ENCODE data around the gene METTL5. TPM values are rescaled to one million over a fixed set of nuclear protein-coding genes. Genes with fewer than 3 reads are reported as not detected.

METTL5 gene
- total and polyA plus RNA-seq, 9 of the 15 experiments (the other 6 are each of a cell fraction or from before 2014, with no cell fraction given): 149 to 471 (median 224) TPM

DNA sequence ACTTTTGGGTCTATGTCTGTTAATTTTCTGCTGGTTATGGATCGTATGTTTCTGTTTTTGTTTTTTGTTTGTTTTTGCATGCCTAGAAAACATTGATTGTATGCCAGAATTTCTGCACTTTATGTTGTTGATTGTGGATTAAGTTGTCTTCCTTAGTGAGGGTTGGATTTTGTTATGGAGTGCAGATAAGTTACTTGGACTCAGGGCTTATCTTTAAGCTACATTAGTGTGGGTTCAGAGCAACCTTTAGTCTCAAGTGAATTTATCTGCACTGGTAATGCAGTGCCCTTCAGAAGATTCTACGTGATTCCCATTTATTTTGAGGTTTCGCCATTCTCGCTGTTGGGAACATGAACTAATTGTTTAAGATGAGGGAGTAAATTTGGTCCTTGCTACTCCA lies 35.4 kb upstream of the METTL5 start (continued):
- TF ChIP-seq ZNF280B (CRISPR knock-in tag; IDR thresholded peaks at IDR 0.05) (no peak), ZNF507 (tag; conservative IDR thresholded peaks at IDR 0.05) (no peak), ZNF282 (CRISPR knock-in tag; IDR thresholded peaks at IDR 0.05) (no peak), HES1 (IDR thresholded peaks at IDR 0.05; ENCODE audit: low read depth) (no peak), FOXP1 (CRISPR knock-in tag; IDR thresholded peaks at IDR 0.05) (no peak), CBX3 (IDR thresholded peaks at IDR 0.05; ENCODE audit: borderline replicate concordance in 1 of 2, low read length in 2 of 2) (no peak), MLX (CRISPR knock-in tag; conservative IDR thresholded peaks at IDR 0.05) (no peak), SOX6 (IDR thresholded peaks at IDR 0.05) (no peak), FUS (optimal IDR thresholded peaks at IDR 0.05; ENCODE audit: low read depth, low read length) (no peak), WHSC1 (IDR thresholded peaks at IDR 0.05; ENCODE audit: low read length) (no peak), PHB (CRISPR knock-in tag; IDR thresholded peaks at IDR 0.05) (no peak), KDM1A (IDR thresholded peaks at IDR 0.05) (peak in 1 of 2 experiments; percentile 50; a peak in 3 of 4 replicates), ARNT (IDR thresholded peaks at IDR 0.05) (peak in 1 of 2 experiments; percentile 33; a peak in 1 of 4 replicates), U2AF2 (optimal IDR thresholded peaks at IDR 0.05; ENCODE audit: low read depth, low read length) (no peak), BDP1 (IDR thresholded peaks at IDR 0.05; ENCODE audit: insufficient read depth, insufficient read length) (no peak), SMARCB1 (IDR thresholded peaks at IDR 0.05; ENCODE audit: insufficient read length, low read depth) (no peak), TEAD4 (IDR thresholded peaks at IDR 0.05; ENCODE audit: low read length) (peak; percentile 55; the same call in 1 of the 2 replicates), TEAD4 (CRISPR knock-in tag; IDR thresholded peaks at IDR 0.05; ENCODE audit: borderline replicate concordance) (no peak), MCM2 (IDR thresholded peaks at IDR 0.05; ENCODE audit: low read depth) (no peak), ZC3H11A (IDR thresholded peaks at IDR 0.05; ENCODE audit: low read depth, low read length) (no peak), KDM4B (IDR thresholded peaks at IDR 0.05; ENCODE audit: borderline replicate concordance in 2 of 2, low read depth in 1 of 2) (no peak), RAD21 (CRISPR knock-in tag; conservative IDR thresholded peaks at IDR 0.05 in 1 of 2, IDR thresholded peaks at IDR 0.05 in 1 of 2) (no peak), RBM39 (optimal IDR thresholded peaks at IDR 0.05; ENCODE audit: low read depth, low read length) (no peak), XRCC5 (IDR thresholded peaks at IDR 0.05; ENCODE audit: low read depth, low read length) (no peak), MECOM (CRISPR knock-in tag; IDR thresholded peaks at IDR 0.05) (no peak)
- TF ChIP-seq, protein P1, sequence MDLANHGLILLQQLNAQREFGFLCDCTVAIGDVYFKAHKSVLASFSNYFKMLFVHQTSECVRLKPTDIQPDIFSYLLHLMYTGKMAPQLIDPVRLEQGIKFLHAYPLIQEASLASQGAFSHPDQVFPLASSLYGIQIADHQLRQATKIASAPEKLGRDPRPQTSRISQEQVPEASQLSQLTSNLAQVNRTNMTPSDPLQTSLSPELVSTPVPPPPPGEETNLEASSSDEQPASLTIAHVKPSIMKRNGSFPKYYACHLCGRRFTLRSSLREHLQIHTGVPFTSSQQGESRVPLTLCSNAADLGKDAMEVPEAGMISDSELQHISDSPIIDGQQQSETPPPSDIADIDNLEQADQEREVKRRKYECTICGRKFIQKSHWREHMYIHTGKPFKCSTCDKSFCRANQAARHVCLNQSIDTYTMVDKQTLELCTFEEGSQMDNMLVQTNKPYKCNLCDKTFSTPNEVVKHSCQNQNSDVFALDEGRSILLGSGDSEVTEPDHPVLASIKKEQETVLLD (IDR thresholded peaks at IDR 0.05): peak; percentile 56; the same call in 1 of the 2 replicates

All from K562 (cell line).